Tibial artery (tissue), 4 donors: ENCODE results near the gene CHST6.

ENCODE experiments used
- DNase-seq, 2 donors: peaks; one replicate each; pipeline ENCODE4 v3.0.0-alpha.2; 2019
- H3K27ac ChIP-seq, 2 donors: fragments of 200-600 bp; sonication (generic) in 1 of 2; 1 replicate in 1 of 2; 2 replicates in 1 of 2; pipeline ENCODE4 v1.5.1; 2018 to 2019; ENCODE audit warnings: mild to moderate bottlenecking in 1 of 2
- H3K27me3 ChIP-seq, 2 donors: fragments of 200-600 bp; sonication (generic) in 1 of 2; one replicate each; pipeline versions ENCODE4 v1.5.1 to v1.6.0; 2016 to 2019
- H3K36me3 ChIP-seq, 3 donors: fragments of 200-600 bp; sonication (generic) in 2 of 3; one replicate each; pipeline ENCODE4 v1.5.1; 2016 to 2019; ENCODE audit warnings: mild to moderate bottlenecking in 2 of 3
- H3K4me1 ChIP-seq, 4 donors: fragments of 200-600 bp; sonication (generic) in 2 of 4; 1 replicate in 3 of 4; 2 replicates in 1 of 4; pipeline ENCODE4 v1.5.1; 2016 to 2019
- H3K4me3 ChIP-seq, 2 donors: fragments of 200-600 bp; sonication (generic) in 1 of 2; 1 replicate in 1 of 2; 2 replicates in 1 of 2; pipeline ENCODE4 v1.5.1; 2018 to 2019; ENCODE audit warnings: mild to moderate bottlenecking in 2 of 2
- H3K9me3 ChIP-seq, 3 donors: fragments of 200-600 bp; sonication (generic) in 1 of 3; one replicate each; pipeline ENCODE4 v1.5.1; 2016 to 2019
- CTCF ChIP-seq, 2 experiments: fragments of 200-600 bp in 1 of 2; fragments of 450-650 bp in 1 of 2; IDR thresholded peaks; one replicate each; pipeline ENCODE4 v1.5.1; 2017 to 2019; ENCODE audit warnings: antibody characterized with exemption in 2 of 2, mild to moderate bottlenecking in 1 of 2, moderate library complexity in 1 of 2
- intact Hi-C: fragments of 100-400 bp; cut with DNase I; formaldehyde crosslinking; loops from one replicate; pipeline ENCODE4 v1.15.0; 2023; ENCODE audit warnings: low total_unique reads

Gene CHST6

GRCh38 chr16:75477680-75478473 lies 17.4 kb downstream of the CHST6 start:
- no peaks in the 10 kb centered on the region for H3K9me3 ChIP-seq
- no peaks in the 10 kb centered on the region for H3K27me3 ChIP-seq
- intact Hi-C loops, result loop anchor here (5.0 kb wide), 1 partner anchor 284 kb away; no protein-coding TSS in a partner anchor
- DNase-seq, result no peak
- H3K4me1 ChIP-seq, result no peaks in the 10 kb centered on the region
- no peak for TF ChIP-seq CTCF (IDR thresholded peaks at IDR 0.05)
- H3K4me3 ChIP-seq, result no peak overlapping the region
- H3K36me3 ChIP-seq, result no peaks in the 10 kb centered on the region
- H3K27ac ChIP-seq, result no peak overlapping the region

- intact Hi-C loops, result loop anchor here (5.0 kb wide), 1 partner anchor 285 kb away; no protein-coding TSS in a partner anchor
- no peak for TF ChIP-seq CTCF (IDR thresholded peaks at IDR 0.05)
- Histone ChIP-seq H3K9me3 (no peaks in the 10 kb centered on the region), H3K27ac (no peak overlapping the region), H3K27me3 (no peaks in the 10 kb centered on the region), H3K4me3 (no peak overlapping the region), H3K36me3 (no peaks in the 10 kb centered on the region), H3K4me1 (no peaks in the 10 kb centered on the region)
- DNase-seq, result no peak
These were observed 18.4 kb downstream of the CHST6 start for GRCh38 chr16:75476817-75477216.

GRCh38 chr16:75475420-75475847 lies 19.8 kb downstream of the CHST6 start:
- no peak for TF ChIP-seq CTCF (IDR thresholded peaks at IDR 0.05)
- H3K4me1 ChIP-seq, result no peaks in the 10 kb centered on the region
- DNase-seq, result no peak
- H3K27ac ChIP-seq, result no peak overlapping the region
- H3K4me3 ChIP-seq, result no peak overlapping the region
- intact Hi-C loops, result loop anchor here (5.0 kb wide), 1 partner anchor 287 kb away; no protein-coding TSS in a partner anchor
- H3K9me3 ChIP-seq, result no peaks in the 10 kb centered on the region
- no peaks in the 10 kb centered on the region for H3K27me3 ChIP-seq
- H3K36me3 ChIP-seq, result no peaks in the 10 kb centered on the region

- Histone ChIP-seq H3K36me3 (no peaks in the 10 kb centered on the region), H3K9me3 (no peaks in the 10 kb centered on the region), H3K4me1 (no peaks in the 10 kb centered on the region), H3K4me3 (no peak overlapping the region), H3K27ac (no peak overlapping the region), H3K27me3 (no peaks in the 10 kb centered on the region)
- intact Hi-C loops, result loop anchor here (5.0 kb wide), 2 partner anchors 44 to 149 kb away; partner anchors contain the start of gene ADAT1
- DNase-seq, result no peak
- no peak for TF ChIP-seq CTCF (IDR thresholded peaks at IDR 0.05)
These were observed 22.0 kb downstream of the CHST6 start for GRCh38 chr16:75472908-75473877.

- intact Hi-C loops, result loop anchor here (5.0 kb wide), 2 partner anchors 45 to 150 kb away; partner anchors contain the start of gene ADAT1
- TF ChIP-seq CTCF (IDR thresholded peaks at IDR 0.05), result peak; percentile 73 to 87
- H3K4me3 ChIP-seq, result no peak overlapping the region
- no peak overlapping the region for H3K27ac ChIP-seq
- H3K36me3 ChIP-seq, result no peaks in the 10 kb centered on the region
- H3K4me1 ChIP-seq, result no peaks in the 10 kb centered on the region
- H3K9me3 ChIP-seq, result no peaks in the 10 kb centered on the region
- DNase-seq, result peak; percentile 57 to 73
- no peaks in the 10 kb centered on the region for H3K27me3 ChIP-seq
These were observed 23.3 kb downstream of the CHST6 start for GRCh38 chr16:75471723-75472633.
